Measurements from ENCODE around the gene ACTL6A. TPM values are rescaled to one million over a fixed set of nuclear protein-coding genes. Genes with fewer than 3 reads are reported as not detected.

ACTL6A gene
- total RNA-seq, 1 experiment from 2014 or later: 61.9 TPM

GRCh38 chr3:179536256-179536655, 26.5 kb upstream of the ACTL6A start:
- Histone ChIP-seq H2AFZ (ENCODE audit: low read depth, low read length, poor library complexity, severe bottlenecking) (no peak overlapping the region), H3K4me1 (ENCODE audit: control insufficient read depth in 1 of 2, insufficient read depth in 2 of 2, low read length in 2 of 2) (no peaks in the 10 kb centered on the region), H3K27me3 (ENCODE audit: insufficient read depth, low read length) (0 out of 2 replicates have a peak, but pooled peaks cover 3% of the 10 kb centered on the region), H3K27ac (ENCODE audit: low read depth, low read length) (no peak overlapping the region), H3K9me2 (ENCODE audit: insufficient read depth) (no peaks in the 10 kb centered on the region), H4K20me1 (ENCODE audit: insufficient read depth) (no peaks in the 10 kb centered on the region), H3K79me2 (ENCODE audit: insufficient read depth, low read length) (no peaks in the 10 kb centered on the region), H3K9ac (ENCODE audit: low read length) (no peak overlapping the region), H3K9me3 (ENCODE audit: control insufficient read depth in 1 of 2, insufficient read depth in 1 of 2, low read depth in 1 of 2, low read length in 2 of 2) (no peaks in the 10 kb centered on the region), H3K4me2 (ENCODE audit: low read length) (no peak overlapping the region), H3K36me3 (ENCODE audit: control insufficient read depth in 1 of 2, insufficient read depth in 2 of 2, low read length in 2 of 2) (no peaks in the 10 kb centered on the region), H3K4me3 (replicated peaks in 1 of 2; ENCODE audit: low read depth in 1 of 2, low read length in 2 of 2) (no peak overlapping the region)
- RAD21 ChIA-PET (ENCODE audit: low non-redundant PET in 1 of 2, low total read pairs in 2 of 2, uncharacterized antibody in 2 of 2, unreplicated experiment in 2 of 2): no interaction called here
- DNase-seq (ENCODE audit: low read depth, low spot score): no peak
- POLR2A ChIA-PET: no interaction called here
- CTCF ChIA-PET: no interaction called here
- TF ChIP-seq REST (IDR thresholded peaks at IDR 0.05; ENCODE audit: low read depth) (no peak), CTCF (IDR thresholded peaks at IDR 0.05 in 2 of 3, conservative IDR thresholded peaks at IDR 0.05 in 1 of 3; ENCODE audit: borderline replicate concordance in 1 of 3, insufficient read depth in 1 of 3, low read depth in 2 of 3, low read length in 2 of 3) (no peak), ELF1 (IDR thresholded peaks at IDR 0.05; ENCODE audit: borderline replicate concordance, low read depth) (no peak), ZFX (IDR thresholded peaks at IDR 0.05) (no peak), YY1 (IDR thresholded peaks at IDR 0.05; ENCODE audit: extremely low read depth, insufficient replicate concordance, low read depth, low read length) (no peak), CEBPB (IDR thresholded peaks at IDR 0.05; ENCODE audit: low read depth) (no peak), ZNF274 (IDR thresholded peaks at IDR 0.05; ENCODE audit: low read depth, low read length) (no peak), ATF3 (IDR thresholded peaks at IDR 0.05) (no peak), CBX3 (IDR thresholded peaks at IDR 0.05; ENCODE audit: low read depth) (no peak), POLR2A (IDR thresholded peaks at IDR 0.05; ENCODE audit: borderline replicate concordance, extremely low read depth, insufficient read depth, insufficient read length) (no peak), SP1 (IDR thresholded peaks at IDR 0.05; ENCODE audit: low read depth) (no peak), POLR2AphosphoS5 (IDR thresholded peaks at IDR 0.05; ENCODE audit: low read depth, low read length) (no peak), EGR1 (IDR thresholded peaks at IDR 0.05; ENCODE audit: low read depth) (no peak), SRF (IDR thresholded peaks at IDR 0.05; ENCODE audit: low read depth) (no peak), JUND (IDR thresholded peaks at IDR 0.05) (no peak), FOSL1 (IDR thresholded peaks at IDR 0.05; ENCODE audit: low read depth) (no peak), MAX (IDR thresholded peaks at IDR 0.05) (no peak), SIN3A (IDR thresholded peaks at IDR 0.05; ENCODE audit: low read depth) (no peak), TCF7L2 (IDR thresholded peaks at IDR 0.05; ENCODE audit: borderline replicate concordance, extremely low read depth, insufficient read depth, insufficient read length) (no peak)
- TF ChIP-seq, protein P1, sequence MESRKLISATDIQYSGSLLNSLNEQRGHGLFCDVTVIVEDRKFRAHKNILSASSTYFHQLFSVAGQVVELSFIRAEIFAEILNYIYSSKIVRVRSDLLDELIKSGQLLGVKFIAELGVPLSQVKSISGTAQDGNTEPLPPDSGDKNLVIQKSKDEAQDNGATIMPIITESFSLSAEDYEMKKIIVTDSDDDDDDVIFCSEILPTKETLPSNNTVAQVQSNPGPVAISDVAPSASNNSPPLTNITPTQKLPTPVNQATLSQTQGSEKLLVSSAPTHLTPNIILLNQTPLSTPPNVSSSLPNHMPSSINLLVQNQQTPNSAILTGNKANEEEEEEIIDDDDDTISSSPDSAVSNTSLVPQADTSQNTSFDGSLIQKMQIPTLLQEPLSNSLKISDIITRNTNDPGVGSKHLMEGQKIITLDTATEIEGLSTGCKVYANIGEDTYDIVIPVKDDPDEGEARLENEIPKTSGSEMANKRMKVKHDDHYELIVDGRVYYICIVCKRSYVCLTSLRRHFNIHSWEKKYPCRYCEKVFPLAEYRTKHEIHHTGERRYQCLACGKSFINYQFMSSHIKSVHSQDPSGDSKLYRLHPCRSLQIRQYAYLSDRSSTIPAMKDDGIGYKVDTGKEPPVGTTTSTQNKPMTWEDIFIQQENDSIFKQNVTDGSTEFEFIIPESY (IDR thresholded peaks at IDR 0.05; ENCODE audit: extremely low read depth, insufficient replicate concordance, low read length): no peak
- intact Hi-C loops (cut with micrococcal nuclease): no loop called here
- no peak for ATAC-seq
- BruUV-seq (replicated peaks): no TSS peak

Measured in HCT116 (cell line).